MM.1S (cell line): Measurements from ENCODE around the gene CLASP1.

ENCODE experiments used
- DNase-seq: peaks from one replicate; pipeline ENCODE4 v3.0.0-alpha.2; 2015
- H2AFZ ChIP-seq: fragments of 300-600 bp; sonication (generic); 2 replicates; pipeline ENCODE4 v1.6.0; 2016; ENCODE audit warnings: antibody characterized with exemption, low read length
- H3F3A ChIP-seq: fragments of 300-600 bp; sonication (generic); 2 replicates; pipeline ENCODE4 v1.6.1; 2016; ENCODE audit warnings: mild to moderate bottlenecking, antibody characterized with exemption, low read length, moderate library complexity, mixed read lengths; ENCODE audit not compliant: insufficient read depth
- H3K27ac ChIP-seq: fragments of 300-600 bp; sonication (generic); 2 replicates; pipeline ENCODE4 v1.5.1; 2016; ENCODE audit warnings: mild to moderate bottlenecking, low read length
- H3K27me3 ChIP-seq: fragments of 300-600 bp; sonication (generic); replicated peaks from 2 replicates; pipeline ENCODE4 v1.6.0; 2016; ENCODE audit warnings: low read length; ENCODE audit not compliant: insufficient read depth
- H3K36me3 ChIP-seq: fragments of 300-600 bp; sonication (generic); replicated peaks from 2 replicates; pipeline ENCODE4 v1.6.1; 2016; ENCODE audit warnings: mild to moderate bottlenecking, low read length, mixed read lengths; ENCODE audit not compliant: insufficient read depth
- H3K4me1 ChIP-seq: fragments of 300-600 bp; sonication (generic); 2 replicates; pipeline ENCODE4 v1.6.1; 2016; ENCODE audit warnings: low read length, mixed read lengths
- H3K4me2 ChIP-seq: fragments of 300-600 bp; sonication (generic); 2 replicates; pipeline ENCODE4 v1.6.0; 2016; ENCODE audit warnings: low read depth, low read length
- H3K4me3 ChIP-seq: fragments of 300-600 bp; sonication (generic); 2 replicates; pipeline ENCODE4 v1.5.1; 2016; ENCODE audit warnings: low read length, mixed read lengths
- H3K79me2 ChIP-seq: fragments of 300-600 bp; sonication (generic); 2 replicates; pipeline ENCODE4 v1.6.1; 2016; ENCODE audit warnings: mixed run types, low read length, mixed read lengths
- H3K9ac ChIP-seq: fragments of 300-600 bp; sonication (generic); 2 replicates; pipeline ENCODE4 v1.6.1; 2016; ENCODE audit warnings: low read length, mixed read lengths
- H3K9me2 ChIP-seq: fragments of 300-600 bp; sonication (generic); replicated peaks from 2 replicates; pipeline ENCODE4 v1.6.1; 2016; ENCODE audit warnings: mild to moderate bottlenecking, low read length, mixed read lengths; ENCODE audit not compliant: insufficient read depth
- H3K9me3 ChIP-seq: fragments of 300-600 bp; sonication (generic); replicated peaks from 2 replicates; pipeline ENCODE4 v1.6.1; 2016; ENCODE audit warnings: mild to moderate bottlenecking, low read length, mixed read lengths; ENCODE audit not compliant: insufficient read depth
- H4K20me1 ChIP-seq: fragments of 300-600 bp; sonication (generic); 2 replicates; pipeline ENCODE4 v1.6.1; 2016; ENCODE audit warnings: mild to moderate bottlenecking, low read length, moderate library complexity, mixed read lengths; ENCODE audit not compliant: insufficient read depth
- CTCF ChIP-seq: fragments of 300-600 bp; sonication (generic); IDR thresholded peaks from 2 replicates; pipeline ENCODE4 v1.5.1; 2016; ENCODE audit warnings: antibody characterized with exemption, low read length, mixed read lengths
- EZH2 ChIP-seq: fragments of 300-600 bp; sonication (generic); optimal IDR thresholded peaks from 2 replicates; pipeline ENCODE3; 2017; ENCODE audit warnings: low read depth, mild to moderate bottlenecking, antibody characterized with exemption, low read length, mixed read lengths
- EZH2phosphoT487 ChIP-seq: fragments of 300-600 bp; sonication (generic); IDR thresholded peaks from 2 replicates; pipeline ENCODE4 v1.6.1; 2018; ENCODE audit warnings: antibody characterized with exemption, low read length

The CLASP1 gene

GRCh38 chr2:121454549-121455090 lies 194.6 kb downstream of the CLASP1 start:
- H3F3A ChIP-seq = no peaks in the 10 kb centered on the region
- H3K9me2 ChIP-seq = no peaks in the 10 kb centered on the region
- H3K79me2 ChIP-seq = no peaks in the 10 kb centered on the region
- DNase-seq = no peak
- no peaks in the 10 kb centered on the region for H3K9me3 ChIP-seq
- H3K9ac ChIP-seq = no peak overlapping the region
- no peak overlapping the region for H3K27ac ChIP-seq
- no peak overlapping the region for H3K4me2 ChIP-seq
- no peaks in the 10 kb centered on the region for H4K20me1 ChIP-seq
- no peak overlapping the region for H2AFZ ChIP-seq
- H3K36me3 ChIP-seq = 0 out of 2 replicates have a peak, but pooled peaks cover 4% of the 10 kb centered on the region
- H3K4me3 ChIP-seq = no peak overlapping the region
- no peaks in the 10 kb centered on the region for H3K27me3 ChIP-seq
- TF ChIP-seq EZH2phosphoT487 (no peak), EZH2 (no peak), CTCF (no peak)
- no peaks in the 10 kb centered on the region for H3K4me1 ChIP-seq

GRCh38 chr2:121451398-121451797 lies 197.9 kb downstream of the CLASP1 start:
- no peak for DNase-seq
- no peak overlapping the region for H3K9ac ChIP-seq
- no peaks in the 10 kb centered on the region for H3K27me3 ChIP-seq
- H3F3A ChIP-seq = no peaks in the 10 kb centered on the region
- no peak for TF ChIP-seq EZH2
- TF ChIP-seq CTCF = no peak
- no peak for TF ChIP-seq EZH2phosphoT487
- no peak overlapping the region for H3K27ac ChIP-seq
- H3K9me2 ChIP-seq = no peaks in the 10 kb centered on the region
- no peaks in the 10 kb centered on the region for H4K20me1 ChIP-seq
- H3K36me3 ChIP-seq = peaks cover 3% of the 10 kb centered on the region; the same call in 1 of the 2 replicates
- H3K79me2 ChIP-seq = no peaks in the 10 kb centered on the region
- H3K4me3 ChIP-seq = no peak overlapping the region
- H3K4me1 ChIP-seq = no peaks in the 10 kb centered on the region
- no peak overlapping the region for H2AFZ ChIP-seq
- no peak overlapping the region for H3K4me2 ChIP-seq
- no peaks in the 10 kb centered on the region for H3K9me3 ChIP-seq

- Histone ChIP-seq H3K27ac (no peak overlapping the region), H3F3A (no peaks in the 10 kb centered on the region), H3K79me2 (no peaks in the 10 kb centered on the region), H3K9me3 (no peaks in the 10 kb centered on the region), H3K9me2 (no peaks in the 10 kb centered on the region), H3K27me3 (no peaks in the 10 kb centered on the region), H3K4me1 (no peaks in the 10 kb centered on the region), H3K9ac (no peak overlapping the region), H3K4me2 (no peak overlapping the region), H3K36me3 (peaks cover 3% of the 10 kb centered on the region; the same call in 1 of the 2 replicates), H4K20me1 (no peaks in the 10 kb centered on the region), H3K4me3 (no peak overlapping the region), H2AFZ (no peak overlapping the region)
- no peak for TF ChIP-seq CTCF
- no peak for TF ChIP-seq EZH2
- TF ChIP-seq EZH2phosphoT487 = no peak
- DNase-seq = no peak
These were observed 199.0 kb downstream of the CLASP1 start for GRCh38 chr2:121450301-121450700.
